HEK293 (cell line): ENCODE data around the gene PHF21A.

Source experiments
- CTCF ChIA-PET: fragments of 350-600 bp; formaldehyde crosslinking; extraction: SDS; loops from one replicate; lab custom pipeline; 2021; ENCODE audit warnings: antibody characterized with exemption; lab: Yijun Ruan, JAX
- POLR2A ChIA-PET: fragments of 300-600 bp; formaldehyde crosslinking; extraction: SDS; loops from one replicate; lab custom pipeline; 2020; ENCODE audit warnings: antibody characterized with exemption, inconsistent platforms; lab: Yijun Ruan, JAX
- H3K27ac ChIP-seq: fragments of 200-500 bp; sonication (Bioruptor generic); 2 replicates; pipeline ENCODE4 v1.5.1; 2014; ENCODE audit warnings: low read depth, low read length, control low read depth, inconsistent platforms; ENCODE audit errors: extremely low read depth
- H3K36me3 ChIP-seq, 2 experiments: fragments of 200-500 bp in 1 of 2; sonication (Bioruptor generic) in 1 of 2; 1 replicate in 1 of 2; 2 replicates in 1 of 2; pipeline ENCODE4 v1.5.1; 2014 to 2017; ENCODE audit warnings: inconsistent platforms in 2 of 2, low read length in 2 of 2; ENCODE audit not compliant: control insufficient read depth in 2 of 2, insufficient read depth in 1 of 2
- H3K4me1 ChIP-seq: fragments of 200-500 bp; sonication (Bioruptor generic); 2 replicates; pipeline ENCODE4 v1.5.1; 2014; ENCODE audit warnings: mild to moderate bottlenecking, low read length, inconsistent platforms; ENCODE audit not compliant: control insufficient read depth, insufficient read depth
- H3K4me3 ChIP-seq: 2 replicates; pipeline ENCODE4 v1.5.1; 2011; ENCODE audit warnings: low read depth, mild to moderate bottlenecking, control low read depth, low read length, moderate library complexity
- H3K9me3 ChIP-seq: fragments of 200-500 bp; sonication (Bioruptor generic); 2 replicates; pipeline ENCODE4 v1.5.1; 2014; ENCODE audit warnings: low read depth, low read length, inconsistent platforms; ENCODE audit not compliant: control insufficient read depth, insufficient read depth
- GLI2 ChIP-seq: fragments of 450-650 bp; formaldehyde crosslinking; IDR thresholded peaks from 2 replicates; pipeline ENCODE4; 2017; ENCODE audit warnings: missing biosample characterization, missing genetic modification characterization, low read depth, borderline replicate concordance
- GLIS2 ChIP-seq: fragments of 450-650 bp; formaldehyde crosslinking; IDR thresholded peaks from 2 replicates; pipeline ENCODE4 v1.5.1; 2016; ENCODE audit warnings: missing biosample characterization, missing genetic modification characterization
- TRIM28 ChIP-seq: IDR thresholded peaks from 2 replicates; pipeline ENCODE4 v1.6.1; 2011; ENCODE audit warnings: low read length, control low read depth, borderline replicate concordance
- ZBTB20 ChIP-seq: fragments of 450-650 bp; formaldehyde crosslinking; IDR thresholded peaks from 2 replicates; pipeline ENCODE4 v1.5.1; 2016; ENCODE audit warnings: missing biosample characterization, missing genetic modification characterization
- ZBTB6 ChIP-seq: fragments of 450-650 bp; formaldehyde crosslinking; IDR thresholded peaks from 2 replicates; pipeline ENCODE4 v1.5.1; 2017; ENCODE audit warnings: missing biosample characterization, missing genetic modification characterization
- ZNF112 ChIP-seq: fragments of 450-650 bp; formaldehyde crosslinking; IDR thresholded peaks from 2 replicates; pipeline ENCODE4 v1.5.0; 2017; ENCODE audit warnings: missing biosample characterization, missing genetic modification characterization
- ZNF184 ChIP-seq: fragments of 450-650 bp; IDR thresholded peaks from 2 replicates; pipeline ENCODE4 v1.5.1; 2018; ENCODE audit warnings: missing biosample characterization, mild to moderate bottlenecking, missing genetic modification characterization
- ZNF214 ChIP-seq: fragments of 450-650 bp; formaldehyde crosslinking; IDR thresholded peaks from 2 replicates; pipeline ENCODE4 v1.5.1; 2017; ENCODE audit warnings: missing biosample characterization, mild to moderate bottlenecking, missing genetic modification characterization, borderline replicate concordance
- ZNF248 ChIP-seq: fragments of 450-650 bp; formaldehyde crosslinking; IDR thresholded peaks from 2 replicates; pipeline ENCODE4 v1.5.1; 2017; ENCODE audit warnings: missing biosample characterization, missing genetic modification characterization
- ZNF266 ChIP-seq: fragments of 450-650 bp; formaldehyde crosslinking; IDR thresholded peaks from 2 replicates; pipeline ENCODE4 v1.5.1; 2016; ENCODE audit warnings: missing biosample characterization, missing genetic modification characterization, low read depth
- ZNF335 ChIP-seq: fragments of 450-650 bp; formaldehyde crosslinking; conservative IDR thresholded peaks from 2 replicates; pipeline ENCODE4 v1.5.1; 2016; ENCODE audit warnings: missing biosample characterization, missing genetic modification characterization
- ZNF354C ChIP-seq: fragments of 450-650 bp; formaldehyde crosslinking; IDR thresholded peaks from 2 replicates; pipeline ENCODE4 v1.5.1; 2016; ENCODE audit warnings: missing biosample characterization, missing genetic modification characterization, low read depth, borderline replicate concordance
- ZNF391 ChIP-seq: fragments of 450-650 bp; formaldehyde crosslinking; IDR thresholded peaks from 2 replicates; pipeline ENCODE4 v1.5.1; 2016; ENCODE audit warnings: low read depth, missing biosample characterization, missing genetic modification characterization, borderline replicate concordance
- ZNF404 ChIP-seq: fragments of 450-650 bp; formaldehyde crosslinking; IDR thresholded peaks from 2 replicates; pipeline ENCODE4 v1.5.1; 2017; ENCODE audit warnings: missing biosample characterization, missing genetic modification characterization
- ZNF48 ChIP-seq: fragments of 450-650 bp; formaldehyde crosslinking; IDR thresholded peaks from 2 replicates; pipeline ENCODE4 v1.5.1; 2016; ENCODE audit warnings: missing biosample characterization, missing genetic modification characterization
- ZNF518A ChIP-seq: fragments of 450-650 bp; formaldehyde crosslinking; conservative IDR thresholded peaks from 2 replicates; pipeline ENCODE4 v1.5.1; 2016; ENCODE audit warnings: low read depth, missing biosample characterization, missing genetic modification characterization
- ZNF654 ChIP-seq: fragments of 450-650 bp; formaldehyde crosslinking; IDR thresholded peaks from 2 replicates; pipeline ENCODE4 v1.5.1; 2016; ENCODE audit warnings: low read depth, missing biosample characterization, missing genetic modification characterization
- ZNF747 ChIP-seq: fragments of 450-650 bp; formaldehyde crosslinking; IDR thresholded peaks from 2 replicates; pipeline ENCODE4 v1.5.1; 2016; ENCODE audit warnings: missing biosample characterization, missing genetic modification characterization
- ZNF791 ChIP-seq: fragments of 450-650 bp; formaldehyde crosslinking; IDR thresholded peaks from 2 replicates; pipeline ENCODE4 v1.5.1; 2016; ENCODE audit warnings: missing biosample characterization, missing genetic modification characterization
- ZNF792 ChIP-seq: fragments of 450-650 bp; formaldehyde crosslinking; IDR thresholded peaks from 2 replicates; pipeline ENCODE4 v1.5.1; 2016; ENCODE audit warnings: missing biosample characterization, missing genetic modification characterization
- ZNF830 ChIP-seq: fragments of 450-650 bp; IDR thresholded peaks from 2 replicates; pipeline ENCODE4 v1.5.0; 2018; ENCODE audit warnings: missing biosample characterization, missing genetic modification characterization, low read depth, mild to moderate bottlenecking, moderate library complexity
- ZSCAN16 ChIP-seq: fragments of 450-650 bp; formaldehyde crosslinking; IDR thresholded peaks from 2 replicates; pipeline ENCODE4 v1.5.1; 2016; ENCODE audit warnings: missing biosample characterization, missing genetic modification characterization
- TF ChIP-seq, protein P1 (sequence below): fragments of 450-650 bp; formaldehyde crosslinking; IDR thresholded peaks from 2 replicates; pipeline ENCODE4; 2016; ENCODE audit warnings: missing biosample characterization, missing genetic modification characterization
- TF ChIP-seq, protein P2 (sequence below): fragments of 450-650 bp; formaldehyde crosslinking; IDR thresholded peaks from 2 replicates; pipeline ENCODE4 v1.5.1; 2017; ENCODE audit warnings: missing biosample characterization, missing genetic modification characterization

Gene PHF21A

DNA sequence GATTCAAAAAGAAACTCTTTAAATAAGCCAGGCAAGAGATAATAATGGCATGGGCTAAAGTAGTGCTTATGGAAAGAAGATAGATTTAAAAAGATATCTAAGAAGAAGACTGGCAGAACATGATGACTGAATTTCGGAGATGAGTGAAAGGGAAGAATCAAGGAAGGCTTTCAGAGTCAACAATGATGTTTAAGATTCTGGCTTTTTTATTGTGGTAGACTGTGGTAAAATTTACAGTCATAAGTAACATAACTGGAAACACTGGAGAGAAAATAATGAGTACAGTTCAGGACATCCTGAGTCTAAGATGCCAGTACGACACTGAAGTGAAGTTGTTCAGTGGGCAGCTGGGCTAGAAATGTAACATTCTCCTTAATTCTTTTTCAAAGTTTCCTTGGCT, 85.2 kb downstream of the PHF21A start:
- Histone ChIP-seq H3K36me3 (no peaks in the 10 kb centered on the region), H3K4me1 (no peaks in the 10 kb centered on the region), H3K9me3 (no peaks in the 10 kb centered on the region), H3K4me3 (no peak overlapping the region), H3K27ac (no peak overlapping the region)
- CTCF ChIA-PET = no interaction called here
- POLR2A ChIA-PET = no interaction called here
- no peak for TF ChIP-seq ZNF48
- TF ChIP-seq ZNF830 (tag by site-specific recombination) = no peak
- TF ChIP-seq ZNF791 (tag by site-specific recombination) = no peak
- no peak for TF ChIP-seq ZNF248 (tag by site-specific recombination)
- TF ChIP-seq ZNF404 (tag by site-specific recombination) = no peak
- no peak for TF ChIP-seq ZSCAN16 (tag by site-specific recombination)
- no peak for TF ChIP-seq ZNF214

DNA sequence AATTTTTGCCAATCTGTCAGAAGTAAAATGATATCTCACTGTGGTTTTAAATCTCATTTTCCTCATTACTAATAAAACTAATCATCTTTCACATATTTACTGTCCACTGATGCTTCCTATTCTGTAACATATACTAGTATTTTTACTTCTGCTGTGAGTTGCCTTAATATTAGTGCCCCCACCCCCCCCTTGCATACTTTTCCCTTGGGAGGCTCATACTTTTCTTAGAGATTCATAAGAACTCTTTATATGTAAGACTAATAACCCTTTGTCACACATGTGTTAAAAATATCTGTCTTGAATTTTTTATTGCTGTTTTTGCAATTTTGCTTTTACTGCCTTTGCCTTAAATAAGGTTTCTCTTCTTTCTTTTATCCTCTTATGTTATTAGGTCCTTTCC, 87.2 kb downstream of the PHF21A start:
- H3K4me3 ChIP-seq = no peak overlapping the region
- TF ChIP-seq ZNF266 (tag by site-specific recombination) (no peak), ZNF654 (tag by site-specific recombination) (no peak), ZBTB6 (tag by site-specific recombination) (no peak), ZNF112 (tag by site-specific recombination) (no peak), ZNF391 (no peak), GLIS2 (tag by site-specific recombination) (no peak)
- POLR2A ChIA-PET = no interaction called here
- CTCF ChIA-PET = no interaction called here
- H3K9me3 ChIP-seq = no peaks in the 10 kb centered on the region
- H3K27ac ChIP-seq = no peak overlapping the region
- H3K4me1 ChIP-seq = no peaks in the 10 kb centered on the region
- no peaks in the 10 kb centered on the region for H3K36me3 ChIP-seq

GRCh38 chr11:46026606-46027293, 94.5 kb downstream of the PHF21A start:
- Histone ChIP-seq H3K27ac (no peak overlapping the region), H3K4me3 (no peak overlapping the region), H3K9me3 (no peaks in the 10 kb centered on the region), H3K36me3 (no peaks in the 10 kb centered on the region), H3K4me1 (no peaks in the 10 kb centered on the region)
- POLR2A ChIA-PET = no interaction called here
- CTCF ChIA-PET = interaction anchor here (0.7 to 0.8 kb wide), 2 partner anchors 45 to 102 kb away, joined by 3 read pairs; no protein-coding TSS in a partner anchor
- no peak for TF ChIP-seq ZNF335
- no peak for TF ChIP-seq ZNF792
- TF ChIP-seq, protein P1, sequence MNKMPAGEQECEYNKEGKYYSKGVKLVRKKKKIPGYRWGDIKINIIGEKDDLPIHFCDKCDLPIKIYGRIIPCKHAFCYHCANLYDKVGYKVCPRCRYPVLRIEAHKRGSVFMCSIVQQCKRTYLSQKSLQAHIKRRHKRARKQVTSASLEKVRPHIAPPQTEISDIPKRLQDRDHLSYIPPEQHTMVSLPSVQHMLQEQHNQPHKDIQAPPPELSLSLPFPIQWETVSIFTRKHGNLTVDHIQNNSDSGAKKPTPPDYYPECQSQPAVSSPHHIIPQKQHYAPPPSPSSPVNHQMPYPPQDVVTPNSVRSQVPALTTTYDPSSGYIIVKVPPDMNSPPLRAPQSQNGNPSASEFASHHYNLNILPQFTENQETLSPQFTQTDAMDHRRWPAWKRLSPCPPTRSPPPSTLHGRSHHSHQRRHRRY (tag by site-specific recombination) = no peak
- no peak for TF ChIP-seq ZBTB20 (tag by site-specific recombination)
- TF ChIP-seq, protein P2, sequence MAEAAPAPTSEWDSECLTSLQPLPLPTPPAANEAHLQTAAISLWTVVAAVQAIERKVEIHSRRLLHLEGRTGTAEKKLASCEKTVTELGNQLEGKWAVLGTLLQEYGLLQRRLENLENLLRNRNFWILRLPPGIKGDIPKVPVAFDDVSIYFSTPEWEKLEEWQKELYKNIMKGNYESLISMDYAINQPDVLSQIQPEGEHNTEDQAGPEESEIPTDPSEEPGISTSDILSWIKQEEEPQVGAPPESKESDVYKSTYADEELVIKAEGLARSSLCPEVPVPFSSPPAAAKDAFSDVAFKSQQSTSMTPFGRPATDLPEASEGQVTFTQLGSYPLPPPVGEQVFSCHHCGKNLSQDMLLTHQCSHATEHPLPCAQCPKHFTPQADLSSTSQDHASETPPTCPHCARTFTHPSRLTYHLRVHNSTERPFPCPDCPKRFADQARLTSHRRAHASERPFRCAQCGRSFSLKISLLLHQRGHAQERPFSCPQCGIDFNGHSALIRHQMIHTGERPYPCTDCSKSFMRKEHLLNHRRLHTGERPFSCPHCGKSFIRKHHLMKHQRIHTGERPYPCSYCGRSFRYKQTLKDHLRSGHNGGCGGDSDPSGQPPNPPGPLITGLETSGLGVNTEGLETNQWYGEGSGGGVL (tag by site-specific recombination) = no peak
- TF ChIP-seq ZNF518A (tag by site-specific recombination) = no peak
- no peak for TF ChIP-seq TRIM28
- TF ChIP-seq ZNF354C (tag by site-specific recombination) = no peak
- TF ChIP-seq ZNF184 (tag by site-specific recombination) = no peak
- TF ChIP-seq GLI2 (tag by site-specific recombination) = no peak
- TF ChIP-seq ZNF747 (tag by site-specific recombination) = no peak
